K562 (cell line): ENCODE data around the gene RUNX1. TPM values are rescaled to one million over a fixed set of nuclear protein-coding genes. Genes with fewer than 3 reads are reported as not detected.
A peak's percentile ranks its signal among the peaks of the same experiment; 100 is the strongest.

Experiments used
- CHCHD3 ChIP-seq: fragments of 250-450 bp; sonication (Bioruptor Pico); IDR thresholded peaks from 2 replicates; pipeline ENCODE4 v2.1.2; 2022; ENCODE audit warnings: mild to moderate bottlenecking
- CHD4 ChIP-seq: fragments of 200-600 bp; sonication (generic); IDR thresholded peaks from 3 replicates; pipeline ENCODE4 v1.6.1; 2012; ENCODE audit warnings: low read depth, mild to moderate bottlenecking, mixed read lengths, low read length, inconsistent platforms; ENCODE audit not compliant: insufficient read depth, insufficient replicate concordance, poor library complexity, severe bottlenecking
- DPF2 ChIP-seq: fragments of 450-650 bp; IDR thresholded peaks from 2 replicates; pipeline ENCODE4 v1.6.1; 2016
- ESRRB ChIP-seq: fragments of 250-450 bp; sonication (Bioruptor Pico); IDR thresholded peaks from 2 replicates; pipeline ENCODE4 v1.5.0; 2020; ENCODE audit warnings: mild to moderate bottlenecking, moderate library complexity, borderline replicate concordance
- GTF2F1 ChIP-seq: IDR thresholded peaks from 2 replicates; pipeline ENCODE4 v1.6.1; 2011; ENCODE audit warnings: low read depth, low read length, improper control_type of control experiment
- HEY1 ChIP-seq: fragments of 250-450 bp; sonication (Bioruptor Pico); IDR thresholded peaks from 2 replicates; pipeline ENCODE4 v1.5.0; 2020; ENCODE audit warnings: mild to moderate bottlenecking, moderate library complexity, borderline replicate concordance
- HNRNPH1 ChIP-seq: fragments of 200-400 bp; formaldehyde crosslinking; optimal IDR thresholded peaks from 2 replicates; pipeline ENCODE3; 2017; ENCODE audit warnings: low read depth, mild to moderate bottlenecking, low read length, moderate library complexity
- KAT7 ChIP-seq: sonication (generic); formaldehyde crosslinking; IDR thresholded peaks from 2 replicates; pipeline ENCODE4 v1.8.0; 2022; ENCODE audit warnings: missing genetic modification reagents, mild to moderate bottlenecking, borderline replicate concordance
- L3MBTL2 ChIP-seq: fragments of 450-650 bp; IDR thresholded peaks from 2 replicates; pipeline ENCODE4 v1.6.1; 2016; ENCODE audit warnings: mild to moderate bottlenecking, moderate library complexity
- MEIS2 ChIP-seq: fragments of 450-650 bp; IDR thresholded peaks from 2 replicates; pipeline ENCODE4 v1.6.1; 2014; ENCODE audit warnings: mild to moderate bottlenecking; ENCODE audit not compliant: partially characterized antibody
- MIER1 ChIP-seq: fragments of 450-650 bp; IDR thresholded peaks from 2 replicates; pipeline ENCODE4 v1.6.1; 2016; ENCODE audit warnings: antibody characterized with exemption, mild to moderate bottlenecking, low read depth
- NCOR1 ChIP-seq: fragments of 450-650 bp; IDR thresholded peaks from 2 replicates; pipeline ENCODE4 v1.6.1; 2016; ENCODE audit warnings: mild to moderate bottlenecking, moderate library complexity
- NUFIP1 ChIP-seq: fragments of 450-650 bp; IDR thresholded peaks from 2 replicates; pipeline ENCODE4 v1.6.1; 2018; ENCODE audit not compliant: partially characterized antibody
- ZFP30 ChIP-seq: fragments of 250-450 bp; sonication (Bioruptor Pico); IDR thresholded peaks from 2 replicates; pipeline ENCODE4 v1.8.0; 2022; ENCODE audit warnings: moderate library complexity, mild to moderate bottlenecking, inconsistent platforms, borderline replicate concordance
- ZKSCAN1 ChIP-seq: fragments of 150-350 bp; IDR thresholded peaks from 2 replicates; pipeline ENCODE4 v1.6.1; 2016; ENCODE audit warnings: low read depth, low read length
- ZNF551 ChIP-seq: fragments of 250-450 bp; sonication (Bioruptor Pico); IDR thresholded peaks from 2 replicates; pipeline ENCODE4 v1.5.0; 2021; ENCODE audit warnings: mild to moderate bottlenecking, moderate library complexity
- ZNF586 ChIP-seq: fragments of 450-650 bp; formaldehyde crosslinking; conservative IDR thresholded peaks from 2 replicates; pipeline ENCODE4 v1.4.0; 2020; ENCODE audit warnings: mild to moderate bottlenecking, moderate library complexity
- ZSCAN32 ChIP-seq: fragments of 450-650 bp; formaldehyde crosslinking; IDR thresholded peaks from 2 replicates; pipeline ENCODE4 v1.4.0; 2020; ENCODE audit warnings: mild to moderate bottlenecking, moderate library complexity
- polyA plus RNA-seq, 8 experiments: library from polyadenylated mRNA; depleted of rRNA in 4 of 8; stranded (reverse) in 5 of 8; unstranded in 3 of 8; fragments of >200 nt; fragmentation: Nextera tagmentation in 2 of 8; fragmentation: Illumina TruSeq in 1 of 8; extraction: Ambion mirVana in 2 of 8; extraction: Trizol in 1 of 8; gene quantifications; 2 replicates each; pipeline versions ENCODE4 v1.2.1 to v1.2.3, GENCODE V29; 2011 to 2014; ENCODE audit warnings: inconsistent platforms in 1 of 8, missing spikeins in 1 of 8
- total RNA-seq, 7 experiments: library from RNA; depleted of rRNA in 6 of 7; stranded (reverse); fragments of >200 nt in 6 of 7; fragmentation: Illumina TruSeq in 2 of 7; extraction: Trizol in 2 of 7; gene quantifications; 2 replicates each; pipeline versions ENCODE4 v1.2.1 to v1.2.3, GENCODE V29; 2011 to 2021; ENCODE audit warnings: low replicate concordance in 1 of 7
- TF ChIP-seq, protein P1 (sequence below), 2 experiments: fragments of 450-650 bp; conservative IDR thresholded peaks; 2 replicates each; pipeline ENCODE4 v1.6.1; 2017; ENCODE audit warnings: mild to moderate bottlenecking in 2 of 2, moderate library complexity in 2 of 2
- TF ChIP-seq, protein P2 (sequence below), 2 experiments: fragments of 450-650 bp in 1 of 2; sonication (generic) in 1 of 2; formaldehyde crosslinking in 1 of 2; IDR thresholded peaks in 1 of 2; conservative IDR thresholded peaks in 1 of 2; 2 replicates each; pipeline versions ENCODE4 v1.6.1 to v1.8.1; 2016 to 2023; ENCODE audit warnings: mild to moderate bottlenecking in 2 of 2, moderate library complexity in 2 of 2, inconsistent platforms in 1 of 2, missing genetic modification reagents in 1 of 2
- TF ChIP-seq, protein P3 (sequence below), 2 experiments: fragments of 200-800 bp in 1 of 2; sonication (Bioruptor generic) in 1 of 2; sonication (generic) in 1 of 2; formaldehyde crosslinking in 1 of 2; IDR thresholded peaks in 1 of 2; conservative IDR thresholded peaks in 1 of 2; 2 replicates each; pipeline versions ENCODE4 v1.5.0 to v1.6.1; 2016 to 2020; ENCODE audit warnings: missing compliant biosample characterization in 1 of 2, missing genetic modification characterization in 1 of 2, missing genetic modification reagents in 1 of 2

The RUNX1 gene
- total and polyA plus RNA-seq, 9 of the 15 experiments (the other 6 are each of a cell fraction or from before 2014, with no cell fraction given), result 2.2 to 68.6 (median 17.8) TPM

DNA sequence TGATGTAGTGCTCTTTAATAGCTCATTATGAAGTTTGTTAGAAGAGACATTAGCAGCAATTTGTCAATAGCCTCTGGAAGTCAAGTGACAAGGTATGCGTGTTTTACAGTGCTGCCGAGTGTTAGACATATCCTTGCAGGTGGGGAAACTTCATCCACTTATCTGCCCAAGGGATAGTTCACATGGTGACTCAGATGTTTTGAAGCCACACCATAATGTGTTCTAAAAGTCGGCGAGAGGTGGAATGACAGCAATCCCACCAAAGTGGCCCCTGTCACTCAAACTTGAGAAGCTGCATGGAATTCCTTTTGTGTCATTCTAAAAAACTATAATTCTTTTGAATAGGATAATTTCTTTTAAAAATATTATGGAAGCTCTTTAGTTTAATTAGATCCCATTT is 98.1 kb downstream of the RUNX1 start (continued):
- TF ChIP-seq ZSCAN32 (CRISPR knock-in tag) (no peak), DPF2 (peak; percentile 64; the same call in 1 of the 2 replicates), HNRNPH1 (no peak), ZFP30 (CRISPR knock-in tag) (no peak), CHD4 (no peak), L3MBTL2 (peak; percentile 53), CHCHD3 (CRISPR knock-in tag) (no peak), ESRRB (no peak), ZNF586 (no peak), NCOR1 (no peak), MIER1 (no peak), KAT7 (CRISPR knock-in tag) (no peak), MEIS2 (peak; percentile 69), HEY1 (no peak), NUFIP1 (no peak), ZKSCAN1 (no peak), GTF2F1 (no peak), ZNF551 (CRISPR knock-in tag) (no peak)
- TF ChIP-seq, protein P1, sequence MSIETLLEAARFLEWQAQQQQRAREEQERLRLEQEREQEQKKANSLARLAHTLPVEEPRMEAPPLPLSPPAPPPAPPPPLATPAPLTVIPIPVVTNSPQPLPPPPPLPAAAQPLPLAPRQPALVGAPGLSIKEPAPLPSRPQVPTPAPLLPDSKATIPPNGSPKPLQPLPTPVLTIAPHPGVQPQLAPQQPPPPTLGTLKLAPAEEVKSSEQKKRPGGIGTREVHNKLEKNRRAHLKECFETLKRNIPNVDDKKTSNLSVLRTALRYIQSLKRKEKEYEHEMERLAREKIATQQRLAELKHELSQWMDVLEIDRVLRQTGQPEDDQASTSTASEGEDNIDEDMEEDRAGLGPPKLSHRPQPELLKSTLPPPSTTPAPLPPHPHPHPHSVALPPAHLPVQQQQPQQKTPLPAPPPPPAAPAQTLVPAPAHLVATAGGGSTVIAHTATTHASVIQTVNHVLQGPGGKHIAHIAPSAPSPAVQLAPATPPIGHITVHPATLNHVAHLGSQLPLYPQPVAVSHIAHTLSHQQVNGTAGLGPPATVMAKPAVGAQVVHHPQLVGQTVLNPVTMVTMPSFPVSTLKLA (conservative IDR thresholded peaks at IDR 0.05), result peak in 1 of 2 experiments; percentile 31; a peak in 1 of 4 replicates
- TF ChIP-seq, protein P2, sequence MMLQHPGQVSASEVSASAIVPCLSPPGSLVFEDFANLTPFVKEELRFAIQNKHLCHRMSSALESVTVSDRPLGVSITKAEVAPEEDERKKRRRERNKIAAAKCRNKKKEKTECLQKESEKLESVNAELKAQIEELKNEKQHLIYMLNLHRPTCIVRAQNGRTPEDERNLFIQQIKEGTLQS (IDR thresholded peaks at IDR 0.05), result peak; percentile 62; the same call in 1 of the 2 replicates
- TF ChIP-seq, protein P2 (CRISPR knock-in tag; conservative IDR thresholded peaks at IDR 0.05), result no peak
- TF ChIP-seq, protein P3, sequence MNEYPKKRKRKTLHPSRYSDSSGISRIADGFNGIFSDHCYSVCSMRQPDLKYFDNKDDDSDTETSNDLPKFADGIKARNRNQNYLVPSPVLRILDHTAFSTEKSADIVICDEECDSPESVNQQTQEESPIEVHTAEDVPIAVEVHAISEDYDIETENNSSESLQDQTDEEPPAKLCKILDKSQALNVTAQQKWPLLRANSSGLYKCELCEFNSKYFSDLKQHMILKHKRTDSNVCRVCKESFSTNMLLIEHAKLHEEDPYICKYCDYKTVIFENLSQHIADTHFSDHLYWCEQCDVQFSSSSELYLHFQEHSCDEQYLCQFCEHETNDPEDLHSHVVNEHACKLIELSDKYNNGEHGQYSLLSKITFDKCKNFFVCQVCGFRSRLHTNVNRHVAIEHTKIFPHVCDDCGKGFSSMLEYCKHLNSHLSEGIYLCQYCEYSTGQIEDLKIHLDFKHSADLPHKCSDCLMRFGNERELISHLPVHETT (CRISPR knock-in tag; conservative IDR thresholded peaks at IDR 0.05 in 1 of 2, IDR thresholded peaks at IDR 0.05 in 1 of 2), result no peak
